ENCODE measurements around the gene UMAD1. TPM values are rescaled to one million over a fixed set of nuclear protein-coding genes. Genes with fewer than 3 reads are reported as not detected.
"Not testable (repeated sequence)": the region's sequence is repeated elsewhere in the genome, so short reads cannot be mapped to it uniquely, and the experiment has no call there.

UMAD1 gene
- total and polyA plus RNA-seq, 12 donors: 7.4 to 77.4 (median 24.4) TPM

DNA sequence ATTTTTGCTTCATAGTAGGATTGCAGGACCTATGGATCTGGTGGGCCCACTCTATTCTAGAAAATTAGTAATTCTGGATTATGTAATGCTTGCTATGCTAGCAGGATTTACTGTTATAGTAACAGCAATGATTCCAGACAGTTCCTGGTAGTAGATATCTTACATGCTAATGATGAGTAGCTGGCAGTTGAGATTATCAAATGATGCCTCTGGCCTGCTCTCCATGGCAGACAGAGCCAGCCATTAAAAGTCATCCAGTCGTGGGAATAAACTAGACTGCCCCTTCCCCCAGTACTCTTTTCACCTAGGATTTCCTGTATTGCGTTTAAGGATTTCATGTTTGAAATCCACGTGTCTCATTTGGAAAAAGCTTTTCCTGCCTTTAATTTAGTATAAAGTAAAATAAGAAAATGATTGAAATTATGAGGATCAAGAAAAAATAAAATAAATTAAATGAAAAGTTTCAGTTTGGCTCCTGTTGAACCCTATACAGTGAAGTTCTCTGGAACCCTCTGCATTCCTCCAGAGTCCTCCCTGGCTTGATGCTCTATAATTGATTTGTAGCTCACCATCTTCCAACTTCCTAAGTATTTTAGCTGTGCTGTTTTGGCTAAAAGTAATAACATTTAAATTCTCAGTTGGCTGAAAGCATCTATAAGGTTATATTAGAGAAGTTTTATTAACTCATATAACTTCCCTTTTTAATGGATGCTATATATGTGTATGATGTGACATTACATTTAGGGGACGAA is 14.6 kb downstream of the UMAD1 start:
- no peaks in the 10 kb centered on the region for H3K27me3 ChIP-seq
- WGBS, 4 donors: 61 to 71% (median 64%) methylated on average over 4 of the region's 4 CpGs
- no peak overlapping the region for H3K27ac ChIP-seq
- no peaks in the 10 kb centered on the region for H3K9me3 ChIP-seq (replicated peaks in 1 of 3)
- no peak for TF ChIP-seq POLR2A (IDR thresholded peaks at IDR 0.05)
- TF ChIP-seq, protein P1, sequence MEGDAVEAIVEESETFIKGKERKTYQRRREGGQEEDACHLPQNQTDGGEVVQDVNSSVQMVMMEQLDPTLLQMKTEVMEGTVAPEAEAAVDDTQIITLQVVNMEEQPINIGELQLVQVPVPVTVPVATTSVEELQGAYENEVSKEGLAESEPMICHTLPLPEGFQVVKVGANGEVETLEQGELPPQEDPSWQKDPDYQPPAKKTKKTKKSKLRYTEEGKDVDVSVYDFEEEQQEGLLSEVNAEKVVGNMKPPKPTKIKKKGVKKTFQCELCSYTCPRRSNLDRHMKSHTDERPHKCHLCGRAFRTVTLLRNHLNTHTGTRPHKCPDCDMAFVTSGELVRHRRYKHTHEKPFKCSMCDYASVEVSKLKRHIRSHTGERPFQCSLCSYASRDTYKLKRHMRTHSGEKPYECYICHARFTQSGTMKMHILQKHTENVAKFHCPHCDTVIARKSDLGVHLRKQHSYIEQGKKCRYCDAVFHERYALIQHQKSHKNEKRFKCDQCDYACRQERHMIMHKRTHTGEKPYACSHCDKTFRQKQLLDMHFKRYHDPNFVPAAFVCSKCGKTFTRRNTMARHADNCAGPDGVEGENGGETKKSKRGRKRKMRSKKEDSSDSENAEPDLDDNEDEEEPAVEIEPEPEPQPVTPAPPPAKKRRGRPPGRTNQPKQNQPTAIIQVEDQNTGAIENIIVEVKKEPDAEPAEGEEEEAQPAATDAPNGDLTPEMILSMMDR (IDR thresholded peaks at IDR 0.05): no peak
- H3K36me3 ChIP-seq (replicated peaks in 1 of 2): no peaks in the 10 kb centered on the region
- intact Hi-C loops (cut with DNase I): no loop called here
- H3K4me3 ChIP-seq: no peak overlapping the region
- H3K4me1 ChIP-seq (replicated peaks in 1 of 2): peaks cover 0 to 2% of the 10 kb centered on the region in 2 donors
- no peak for DNase-seq

- intact Hi-C loops (cut with DNase I); H3K36me3 ChIP-seq (replicated peaks in 1 of 2); H3K27ac ChIP-seq; H3K9me3 ChIP-seq (replicated peaks in 1 of 3); H3K4me3 ChIP-seq; H3K4me1 ChIP-seq (replicated peaks in 1 of 2); H3K27me3 ChIP-seq; DNase-seq: not testable (repeated sequence)
- 94 to 100% (median 96%) methylated on average over 3 of the region's 3 CpGs for WGBS, 4 donors
Measured at GRCh38 chr7:7656459-7656858, 15.9 kb downstream of the UMAD1 start.

DNA sequence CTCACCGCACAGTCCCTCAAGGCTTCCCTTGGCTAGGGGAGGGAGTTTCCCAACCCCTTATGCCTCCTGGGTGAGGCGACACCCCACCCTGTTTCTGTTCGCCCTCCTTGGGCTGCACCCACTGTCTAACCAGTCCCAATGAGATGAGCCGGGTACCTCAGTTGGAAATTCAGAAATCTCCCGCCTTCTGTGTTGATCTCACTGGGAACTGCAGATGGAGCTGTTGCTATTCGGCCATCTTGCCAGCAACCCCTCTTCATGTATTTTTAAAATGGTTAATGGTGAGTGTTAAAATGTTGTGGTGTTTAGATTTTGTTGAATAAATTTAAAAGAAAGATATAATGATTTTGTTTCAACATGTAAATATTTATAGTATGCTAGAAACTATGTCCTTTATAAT is 22.0 kb downstream of the UMAD1 start:
- H3K27me3 ChIP-seq: no peaks in the 10 kb centered on the region
- no peaks in the 10 kb centered on the region for H3K9me3 ChIP-seq (replicated peaks in 1 of 3)
- no peak overlapping the region for H3K27ac ChIP-seq
- TF ChIP-seq POLR2A (IDR thresholded peaks at IDR 0.05): no peak
- TF ChIP-seq, protein P1 (IDR thresholded peaks at IDR 0.05): peak in 1 of 6 experiments; percentile 8
- intact Hi-C loops (cut with DNase I): no loop called here
- peaks cover 0 to 7% of the 10 kb centered on the region in 2 donors for H3K4me1 ChIP-seq (replicated peaks in 1 of 2)
- H3K4me3 ChIP-seq: no peak overlapping the region
- H3K36me3 ChIP-seq (replicated peaks in 1 of 2): no peaks in the 10 kb centered on the region
- WGBS, 4 donors: 87 to 94% (median 92%) methylated on average over 6 of the region's 6 CpGs
- DNase-seq: no peak

DNA sequence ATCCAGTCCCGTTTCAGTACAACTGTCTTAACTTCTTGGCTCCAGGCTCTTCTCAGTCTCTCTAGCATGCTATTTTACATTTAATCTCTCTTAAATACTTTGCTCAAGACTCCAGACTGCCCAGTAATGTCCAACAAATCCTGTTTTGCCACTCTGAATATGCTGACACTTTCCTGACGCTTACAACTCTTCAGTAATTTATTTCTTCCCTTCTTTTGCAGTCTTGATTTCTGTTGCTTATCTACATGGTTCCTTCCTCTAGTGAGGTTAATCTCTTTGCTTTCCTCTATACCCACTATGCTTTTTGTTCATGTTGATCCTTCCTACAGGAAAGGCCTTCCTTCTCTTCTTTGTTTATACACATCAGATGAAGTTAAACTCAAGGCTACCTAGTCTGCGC is 23.7 kb downstream of the UMAD1 start:
- peaks cover 0 to 7% of the 10 kb centered on the region in 2 donors for H3K4me1 ChIP-seq (replicated peaks in 1 of 2)
- DNase-seq: no peak
- intact Hi-C loops (cut with DNase I): no loop called here
- no peak for TF ChIP-seq POLR2A (IDR thresholded peaks at IDR 0.05)
- TF ChIP-seq, protein P1 (IDR thresholded peaks at IDR 0.05): no peak
- no peaks in the 10 kb centered on the region for H3K9me3 ChIP-seq (replicated peaks in 1 of 3)
- H3K4me3 ChIP-seq: no peak overlapping the region
- WGBS, 4 donors: 65 to 79% (median 76%) methylated on average over 3 of the region's 3 CpGs
- no peaks in the 10 kb centered on the region for H3K27me3 ChIP-seq
- no peaks in the 10 kb centered on the region for H3K36me3 ChIP-seq (replicated peaks in 1 of 2)
- no peak overlapping the region for H3K27ac ChIP-seq

DNA sequence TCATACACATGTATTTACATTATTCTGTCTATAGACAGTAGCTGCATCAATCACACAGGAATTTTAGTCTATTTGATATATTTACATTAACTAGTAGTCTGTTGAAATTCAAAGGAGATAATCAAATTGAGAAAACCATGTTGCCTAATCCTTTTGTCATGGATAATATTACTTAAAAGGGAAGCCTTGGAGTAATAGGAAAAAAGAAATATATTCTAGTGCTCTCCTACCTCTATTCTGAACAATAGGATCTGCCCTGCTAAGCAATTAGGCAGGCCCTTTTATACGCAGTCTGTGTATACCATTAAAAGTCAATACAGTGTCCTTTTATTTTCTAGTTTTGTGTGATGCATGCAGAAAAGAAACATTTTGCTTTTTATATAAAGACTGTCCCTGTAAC is 24.5 kb downstream of the UMAD1 start:
- Histone ChIP-seq H3K36me3 (replicated peaks in 1 of 2) (no peaks in the 10 kb centered on the region), H3K4me1 (replicated peaks in 1 of 2) (peaks cover 0 to 7% of the 10 kb centered on the region in 2 donors), H3K27ac (no peak overlapping the region), H3K27me3 (no peaks in the 10 kb centered on the region), H3K4me3 (no peak overlapping the region), H3K9me3 (replicated peaks in 1 of 3) (no peaks in the 10 kb centered on the region)
- WGBS, 4 donors: 86 to 97% (median 92%) methylated on average over 1 of the region's 1 CpG
- intact Hi-C loops (cut with DNase I): no loop called here
- no peak for TF ChIP-seq POLR2A (IDR thresholded peaks at IDR 0.05)
- TF ChIP-seq, protein P1 (IDR thresholded peaks at IDR 0.05): no peak
- DNase-seq: no peak
